SKM-1 (cell line): Measurements from ENCODE around the gene FMO2.

Experiments
- DNase-seq: peaks from one replicate; lab custom pipeline; 2025; ENCODE audit not compliant: unreplicated experiment; lab: John Stamatoyannopoulos, UW

Gene FMO2

GRCh38 chr1:171174560-171175294 is 10.4 kb upstream of the FMO2 start:
- no peak for DNase-seq

DNA sequence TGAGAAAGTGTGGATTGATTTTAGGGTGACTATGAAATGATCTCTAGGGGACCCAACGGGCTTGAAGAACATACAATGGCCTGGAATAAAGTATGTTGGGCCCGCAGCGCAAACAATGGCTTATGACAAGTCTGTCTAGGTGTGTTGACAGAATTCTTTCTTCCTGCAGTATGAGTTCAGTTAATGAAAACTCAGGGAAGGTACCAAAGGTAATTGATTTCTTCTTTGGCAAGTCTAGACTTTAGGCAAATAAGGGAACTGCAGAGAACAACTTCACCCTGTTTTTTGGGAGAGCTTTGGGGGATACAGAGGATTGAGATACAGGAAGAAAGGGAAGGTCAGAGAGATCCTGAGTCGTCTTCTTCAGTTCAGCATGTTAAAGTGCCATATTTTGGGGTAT is 7.8 kb upstream of the FMO2 start:
- no peak for DNase-seq

- no peak for DNase-seq
Measured at GRCh38 chr1:171179318-171180227, 5.5 kb upstream of the FMO2 start.

- no peak for DNase-seq
Measured at GRCh38 chr1:171180670-171181069, 4.4 kb upstream of the FMO2 start.

GRCh38 chr1:171188388-171189266 is 3.5 kb downstream of the FMO2 start:
- peak; percentile 42 for DNase-seq

DNA sequence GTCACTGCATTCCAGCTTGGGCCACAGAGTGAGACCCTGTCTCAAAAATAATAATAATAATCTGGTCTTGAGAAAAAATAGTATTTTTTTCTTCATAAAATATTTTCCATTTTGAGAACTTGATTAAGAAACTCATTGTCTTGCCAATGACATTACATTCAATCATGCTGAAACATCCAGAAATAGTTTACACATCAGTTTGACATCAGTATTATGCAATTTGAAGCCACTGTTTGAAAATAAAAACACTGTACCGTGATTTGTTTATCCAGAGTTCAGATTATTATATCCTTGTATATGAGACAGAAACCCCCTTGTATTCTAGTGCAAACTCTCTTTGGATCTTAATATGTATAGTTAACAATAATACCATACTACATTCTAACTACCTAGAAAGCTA is 6.9 kb downstream of the FMO2 start:
- no peak for DNase-seq

- no peak for DNase-seq
Measured at GRCh38 chr1:171195767-171196166, 10.7 kb downstream of the FMO2 start.

GRCh38 chr1:171196351-171196750 is 11.3 kb downstream of the FMO2 start:
- no peak for DNase-seq

DNA sequence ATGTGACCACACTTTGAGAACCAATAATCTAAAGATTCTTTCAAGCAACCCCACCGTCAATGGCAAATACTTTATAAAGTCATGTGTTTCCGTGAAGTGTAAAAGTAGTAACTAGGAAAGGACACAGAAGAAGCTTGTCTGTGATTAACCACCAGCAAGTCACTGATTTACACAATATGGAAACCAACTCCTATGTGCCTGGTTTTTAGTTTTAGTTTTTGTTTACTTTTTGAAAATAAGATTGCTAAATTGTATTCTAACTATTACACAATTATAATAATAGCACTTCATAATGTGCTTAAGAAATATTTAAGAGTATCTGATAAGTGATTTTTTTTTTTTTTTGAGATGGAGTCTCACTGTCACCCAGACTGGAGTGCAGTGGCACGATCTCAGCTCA is 13.0 kb downstream of the FMO2 start:
- no peak for DNase-seq

DNA sequence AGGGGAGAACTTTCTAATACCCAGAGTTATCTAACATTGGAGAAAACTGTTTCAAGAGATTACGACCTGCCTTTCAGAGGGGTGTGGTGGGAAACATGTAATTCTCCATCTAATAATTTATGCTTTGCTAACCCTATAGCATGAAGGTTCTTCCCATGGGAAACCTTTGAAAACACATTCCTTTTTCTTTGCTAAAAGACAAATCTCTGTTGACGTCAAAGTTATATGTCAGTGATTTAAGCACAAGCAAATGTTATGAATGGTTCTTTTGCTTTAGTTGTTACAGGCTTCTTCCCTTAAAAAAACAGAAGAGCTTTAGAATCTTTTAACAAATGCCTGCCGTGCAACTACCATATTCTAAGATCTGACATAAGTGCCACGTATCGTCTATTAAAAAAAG is 19.2 kb downstream of the FMO2 start:
- DNase-seq: no peak

DNA sequence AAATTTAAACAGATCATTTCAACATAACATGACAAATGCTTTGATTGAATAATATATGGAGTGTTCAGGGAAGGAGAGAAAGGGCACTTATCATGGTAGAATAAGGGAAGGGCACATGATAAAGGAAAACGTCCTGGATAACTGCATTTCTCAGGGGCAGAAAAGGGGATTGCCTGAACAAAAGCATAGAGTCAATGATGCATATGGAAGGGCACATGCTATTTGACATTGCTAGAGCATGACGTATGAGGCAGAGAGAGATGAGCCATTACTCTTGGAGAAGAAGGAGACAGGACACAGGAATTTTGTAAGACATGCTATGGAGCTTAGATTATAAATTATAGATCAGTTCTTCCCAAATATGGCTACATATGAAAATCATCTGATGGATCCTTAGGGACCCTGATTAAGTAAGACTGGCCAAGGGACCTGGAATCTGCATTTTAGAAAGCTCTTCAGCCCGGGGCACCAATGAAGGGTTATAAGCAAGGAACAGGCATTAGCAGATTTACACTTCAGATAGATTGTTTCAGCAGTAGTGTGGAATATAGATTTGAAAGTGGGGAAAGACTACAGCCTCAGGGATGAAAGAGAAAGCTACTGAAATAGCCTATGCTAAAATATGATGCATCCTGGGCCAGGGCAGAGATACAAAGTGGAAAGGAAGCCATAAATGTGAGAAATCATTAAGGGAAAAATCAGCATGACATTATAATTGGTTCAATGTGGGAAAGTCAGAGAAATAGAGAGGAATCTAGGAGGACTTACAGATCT is 21.3 kb downstream of the FMO2 start:
- DNase-seq: no peak

GRCh38 chr1:171206978-171207355 is 21.9 kb downstream of the FMO2 start:
- no peak for DNase-seq

DNA sequence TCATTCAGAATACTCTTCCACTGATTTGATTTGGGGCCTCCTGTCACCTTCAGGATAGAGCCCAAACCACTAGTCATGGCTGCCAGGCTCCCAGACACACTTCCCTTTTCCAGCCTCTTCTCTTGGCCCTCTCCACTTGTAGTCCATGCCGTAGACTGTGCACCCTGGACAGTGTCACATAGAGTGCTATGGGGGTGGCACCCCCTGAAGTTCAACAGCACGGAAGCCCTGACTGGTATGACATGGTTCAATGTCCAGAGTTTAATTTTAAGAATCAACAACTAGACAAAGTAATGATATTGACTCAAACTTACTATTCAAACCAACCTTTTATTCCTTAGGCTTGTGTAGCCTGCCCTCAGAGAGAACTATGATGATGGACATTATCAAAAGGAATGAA is 22.3 kb downstream of the FMO2 start:
- no peak for DNase-seq

GRCh38 chr1:171210355-171210754 is 25.3 kb downstream of the FMO2 start:
- no peak for DNase-seq

DNA sequence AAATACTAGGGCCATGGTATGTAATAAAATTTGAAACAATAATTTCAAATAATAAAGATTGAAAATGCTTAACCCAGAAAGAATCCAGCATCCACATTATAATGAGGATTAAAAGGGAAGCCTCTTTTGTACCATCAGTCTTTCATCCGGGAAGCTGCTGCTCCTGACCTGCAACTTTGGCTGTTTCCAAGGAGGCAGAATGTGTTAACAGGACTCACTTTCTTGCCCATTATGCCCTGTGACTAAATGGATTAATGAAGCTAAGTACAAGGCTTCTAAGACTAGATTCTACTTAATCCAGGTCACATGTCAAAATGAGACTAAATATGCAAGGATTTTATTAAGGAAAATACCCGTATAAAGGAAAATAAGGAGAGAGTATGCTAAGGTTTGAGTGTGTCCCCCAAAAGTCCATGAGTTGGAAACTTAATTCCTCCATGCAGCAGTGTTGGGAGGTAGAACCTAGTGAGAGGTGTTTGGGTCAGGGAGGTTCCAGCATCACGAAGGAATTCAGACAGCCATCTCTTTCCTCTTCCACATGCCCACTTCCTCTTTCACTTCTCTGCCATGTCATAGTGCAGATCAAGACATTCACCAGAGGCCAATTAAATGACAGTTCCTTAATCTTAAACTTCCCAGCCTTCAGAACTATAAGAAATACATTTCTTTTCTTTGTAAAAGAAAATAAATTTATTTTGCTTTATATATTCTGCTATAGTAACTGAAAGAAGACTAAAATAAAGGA is 27.7 kb downstream of the FMO2 start:
- DNase-seq: peak; percentile 82

- no peak for DNase-seq
Measured at GRCh38 chr1:171213559-171214454, 28.7 kb downstream of the FMO2 start.

DNA sequence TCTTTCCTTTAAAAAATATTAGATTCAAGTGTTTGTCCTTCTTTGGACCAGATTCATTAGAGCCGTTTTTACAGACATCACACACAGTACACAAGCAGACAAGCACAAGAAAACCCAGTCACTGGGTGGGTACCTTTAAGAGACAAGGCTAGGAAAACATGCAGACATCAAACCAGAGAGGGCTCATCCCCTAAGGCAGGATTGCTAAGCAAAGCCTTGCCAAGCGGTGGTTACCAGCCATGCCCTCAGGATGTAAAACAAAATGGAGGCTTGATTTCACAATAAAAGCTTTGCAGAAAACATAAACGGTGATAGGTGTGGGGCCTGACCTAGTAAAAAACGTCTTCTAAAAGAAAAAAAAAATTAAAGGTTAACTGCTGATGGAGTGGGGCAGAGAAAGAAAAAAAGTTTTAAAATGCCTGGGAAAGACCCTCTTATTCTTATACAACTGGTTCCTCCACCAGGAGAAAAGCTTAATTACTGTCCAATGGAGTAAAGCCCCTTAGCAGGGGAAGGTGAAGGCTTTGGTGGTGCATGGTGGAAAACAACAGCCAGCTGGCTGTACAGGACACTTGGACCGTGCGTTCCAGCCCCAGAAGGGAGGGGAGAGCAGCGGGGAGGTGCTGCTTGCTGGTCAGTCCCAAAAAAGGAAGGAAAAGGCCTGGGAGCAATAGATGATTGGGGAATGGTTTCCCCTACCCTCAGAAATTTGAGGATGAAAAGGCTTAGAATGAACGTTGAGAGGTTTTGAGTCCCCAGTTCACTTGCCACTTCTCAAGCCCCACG is 32.8 kb downstream of the FMO2 start:
- no peak for DNase-seq

DNA sequence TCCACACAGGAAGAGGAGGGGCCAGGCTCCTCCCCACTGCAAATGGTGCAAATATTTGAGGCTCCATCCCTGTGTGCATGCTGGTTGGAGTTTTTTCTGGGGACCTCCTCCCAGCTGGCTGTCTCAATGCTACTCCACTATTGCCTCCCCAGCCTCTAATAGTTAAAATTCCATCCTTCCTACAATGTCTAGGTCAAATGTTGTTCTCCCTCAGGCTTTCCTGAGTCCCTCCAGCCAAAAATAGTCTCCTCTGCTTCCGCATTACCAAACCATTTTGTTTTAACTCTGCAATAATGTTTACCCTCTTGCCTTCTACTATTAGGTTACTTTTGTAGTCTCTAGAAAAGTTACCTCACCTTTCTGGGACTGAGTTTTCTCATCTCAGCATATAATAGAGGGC is 33.6 kb downstream of the FMO2 start:
- no peak for DNase-seq
